PC-3 (cell line): ENCODE results near the gene IFITM5. TPM values are rescaled to one million over a fixed set of nuclear protein-coding genes. Genes with fewer than 3 reads are reported as not detected.

ENCODE experiments used
- ATAC-seq: fragments of 200-7000 bp; cut with Tn5 transposase; 2 replicates; pipeline ENCODE4 v1.9.1; 2020; ENCODE audit warnings: mild to moderate bottlenecking, moderate library complexity
- BruUV-seq: library from RNA; stranded (reverse); fragments of 400-500 nt; replicated peaks from 2 replicates; lab custom pipeline; 2021; lab: Mats Ljungman, UMichigan
- CTCF ChIA-PET: fragments of 300-600 bp; sonication (Branson Sonifier 250); formaldehyde crosslinking; loops from one replicate; lab custom pipeline; 2022; ENCODE audit warnings: antibody characterized with exemption; lab: Charles Lee
- POLR2A ChIA-PET: fragments of 300-600 bp; sonication (Branson Sonifier 250); formaldehyde crosslinking; loops from one replicate; lab custom pipeline; 2022; ENCODE audit warnings: antibody characterized with exemption; ENCODE audit not compliant: unreplicated experiment; lab: Charles Lee
- DNase-seq: peaks from one replicate; pipeline ENCODE4 v3.0.0-alpha.2; 2015
- H2AFZ ChIP-seq: fragments of 300-600 bp; sonication (generic); 2 replicates; pipeline ENCODE4 v1.6.0; 2016; ENCODE audit warnings: antibody characterized with exemption, low read length
- H3F3A ChIP-seq: fragments of 300-600 bp; sonication (generic); one replicate; pipeline ENCODE4 v1.6.0; 2017; ENCODE audit warnings: antibody characterized with exemption, low read length, control low read depth, mild to moderate bottlenecking; ENCODE audit not compliant: unreplicated experiment
- H3K27ac ChIP-seq: fragments of 300-600 bp; sonication (generic); 2 replicates; pipeline ENCODE4 v1.5.1; 2016; ENCODE audit warnings: mild to moderate bottlenecking, low read length
- H3K27me3 ChIP-seq: fragments of 300-600 bp; sonication (generic); 2 replicates; pipeline ENCODE4 v1.6.1; 2016; ENCODE audit warnings: low read length, mixed read lengths
- H3K36me3 ChIP-seq: fragments of 300-600 bp; sonication (generic); 2 replicates; pipeline ENCODE4 v1.6.1; 2016; ENCODE audit warnings: low read depth, mixed run types, low read length, mixed read lengths
- H3K4me1 ChIP-seq: fragments of 300-600 bp; sonication (generic); 2 replicates; pipeline ENCODE4 v1.5.1; 2016; ENCODE audit warnings: low read length; ENCODE audit not compliant: insufficient read depth
- H3K4me2 ChIP-seq: fragments of 300-600 bp; sonication (generic); 2 replicates; pipeline ENCODE4 v1.6.0; 2016; ENCODE audit warnings: low read length
- H3K4me3 ChIP-seq: fragments of 300-600 bp; sonication (generic); 2 replicates; pipeline ENCODE4 v1.5.1; 2016; ENCODE audit warnings: mild to moderate bottlenecking, low read length, mixed read lengths
- H3K79me2 ChIP-seq: fragments of 300-600 bp; sonication (generic); 2 replicates; pipeline ENCODE4 v1.6.1; 2017; ENCODE audit warnings: low read length, mixed read lengths
- H3K9ac ChIP-seq: fragments of 300-600 bp; sonication (generic); 2 replicates; pipeline ENCODE4 v1.6.0; 2016; ENCODE audit warnings: mild to moderate bottlenecking, low read length
- H3K9me2 ChIP-seq: fragments of 300-600 bp; sonication (generic); replicated peaks from 2 replicates; pipeline ENCODE4 v1.6.1; 2016; ENCODE audit warnings: mixed run types, low read length, mixed read lengths
- H3K9me3 ChIP-seq: fragments of 300-600 bp; sonication (generic); 2 replicates; pipeline ENCODE4 v1.6.1; 2016; ENCODE audit warnings: low read length, mixed read lengths
- H4K20me1 ChIP-seq: fragments of 300-600 bp; sonication (generic); 2 replicates; pipeline ENCODE4 v1.6.1; 2016; ENCODE audit warnings: low read length, mixed read lengths
- EZH2 ChIP-seq: fragments of 300-600 bp; sonication (generic); IDR thresholded peaks from one replicate; pipeline ENCODE4 v1.6.1; 2017; ENCODE audit warnings: antibody characterized with exemption, mild to moderate bottlenecking, low read length; ENCODE audit not compliant: unreplicated experiment
- EZH2phosphoT487 ChIP-seq: fragments of 300-600 bp; sonication (generic); IDR thresholded peaks from 2 replicates; pipeline ENCODE4 v1.6.1; 2018; ENCODE audit warnings: mild to moderate bottlenecking, antibody characterized with exemption, low read length, borderline replicate concordance
- intact Hi-C: fragments of 100-400 bp; cut with micrococcal nuclease; formaldehyde crosslinking; loops from 2 replicates; pipeline ENCODE4 v1.9.0; 2023
- total RNA-seq: library from RNA; depleted of rRNA; stranded (reverse); fragments of >200 nt; gene quantifications from 2 replicates; pipeline ENCODE4 v1.2.3, GENCODE V29; 2014
- TF ChIP-seq, protein P1 (sequence below): fragments of 300-600 bp; sonication (generic); conservative IDR thresholded peaks from 2 replicates; pipeline ENCODE4 v1.5.1; 2017; ENCODE audit warnings: antibody characterized with exemption, low read depth, mild to moderate bottlenecking, low read length

The IFITM5 gene
- total RNA-seq, 1 experiment from 2014 or later, result not detected

DNA sequence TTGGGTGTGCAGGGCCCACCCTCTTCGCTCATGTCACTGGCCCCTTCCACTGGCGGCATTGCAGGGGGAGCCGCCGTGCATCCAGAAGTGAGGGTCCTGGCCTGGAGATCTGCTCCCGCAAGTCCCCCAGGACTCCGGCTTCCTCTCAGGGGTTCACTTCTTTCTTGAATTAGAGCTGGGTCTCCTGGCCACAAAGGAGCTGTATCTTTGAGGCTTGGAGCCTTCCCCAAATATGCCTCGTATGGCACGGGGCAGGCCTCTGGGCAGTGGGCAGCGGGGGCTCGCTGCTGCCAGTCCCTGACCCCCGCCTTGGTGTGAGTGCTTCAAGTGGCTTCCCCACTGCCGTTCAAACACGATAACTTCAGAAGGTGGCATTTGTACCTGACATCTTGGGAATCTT, 28.7 kb upstream of the IFITM5 start:
- Histone ChIP-seq H3K4me2 (no peak overlapping the region), H3K9me3 (no peaks in the 10 kb centered on the region), H2AFZ (no peak overlapping the region), H3K79me2 (no peaks in the 10 kb centered on the region), H4K20me1 (no peaks in the 10 kb centered on the region), H3K4me1 (no peaks in the 10 kb centered on the region), H3K27me3 (no peaks in the 10 kb centered on the region), H3K4me3 (no peak overlapping the region), H3K27ac (no peak overlapping the region), H3K36me3 (no peaks in the 10 kb centered on the region), H3K9ac (no peak overlapping the region), H3K9me2 (no peaks in the 10 kb centered on the region), H3F3A (no peaks in the 10 kb centered on the region)
- ChIA-PET POLR2A (no interaction called here), CTCF (no interaction called here)
- intact Hi-C loops, result no loop called here
- no peak for ATAC-seq
- TF ChIP-seq EZH2phosphoT487 (no peak), EZH2 (no peak)
- TF ChIP-seq, protein P1, sequence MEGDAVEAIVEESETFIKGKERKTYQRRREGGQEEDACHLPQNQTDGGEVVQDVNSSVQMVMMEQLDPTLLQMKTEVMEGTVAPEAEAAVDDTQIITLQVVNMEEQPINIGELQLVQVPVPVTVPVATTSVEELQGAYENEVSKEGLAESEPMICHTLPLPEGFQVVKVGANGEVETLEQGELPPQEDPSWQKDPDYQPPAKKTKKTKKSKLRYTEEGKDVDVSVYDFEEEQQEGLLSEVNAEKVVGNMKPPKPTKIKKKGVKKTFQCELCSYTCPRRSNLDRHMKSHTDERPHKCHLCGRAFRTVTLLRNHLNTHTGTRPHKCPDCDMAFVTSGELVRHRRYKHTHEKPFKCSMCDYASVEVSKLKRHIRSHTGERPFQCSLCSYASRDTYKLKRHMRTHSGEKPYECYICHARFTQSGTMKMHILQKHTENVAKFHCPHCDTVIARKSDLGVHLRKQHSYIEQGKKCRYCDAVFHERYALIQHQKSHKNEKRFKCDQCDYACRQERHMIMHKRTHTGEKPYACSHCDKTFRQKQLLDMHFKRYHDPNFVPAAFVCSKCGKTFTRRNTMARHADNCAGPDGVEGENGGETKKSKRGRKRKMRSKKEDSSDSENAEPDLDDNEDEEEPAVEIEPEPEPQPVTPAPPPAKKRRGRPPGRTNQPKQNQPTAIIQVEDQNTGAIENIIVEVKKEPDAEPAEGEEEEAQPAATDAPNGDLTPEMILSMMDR, result no peak
- no TSS peak for BruUV-seq
- no peak for DNase-seq

DNA sequence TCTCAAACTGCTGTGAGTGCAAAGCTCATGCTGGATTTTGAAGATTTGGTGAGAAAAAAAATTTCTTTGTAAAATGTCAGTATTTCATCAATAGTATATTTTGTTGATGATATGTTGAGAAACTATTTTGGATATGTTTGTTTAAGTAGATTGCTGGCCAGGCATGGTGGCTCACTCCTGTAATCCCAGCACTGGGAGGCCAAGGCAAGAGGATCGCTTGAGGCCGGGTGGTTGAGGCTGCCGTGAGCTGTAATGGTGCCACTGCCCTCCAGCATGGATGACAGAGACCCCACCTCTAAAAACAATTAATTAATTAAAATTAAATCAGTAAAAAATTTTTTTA, 28.2 kb upstream of the IFITM5 start:
- intact Hi-C loops, result no loop called here
- CTCF ChIA-PET, result no interaction called here
- no peaks in the 10 kb centered on the region for H3K9me3 ChIP-seq
- DNase-seq, result no peak
- H3K36me3 ChIP-seq, result no peaks in the 10 kb centered on the region
- no TSS peak for BruUV-seq
- no peaks in the 10 kb centered on the region for H3K79me2 ChIP-seq
- H3K27me3 ChIP-seq, result no peaks in the 10 kb centered on the region
- ATAC-seq, result no peak
- H3K9me2 ChIP-seq, result no peaks in the 10 kb centered on the region
- no peaks in the 10 kb centered on the region for H4K20me1 ChIP-seq
- no peak overlapping the region for H3K9ac ChIP-seq
- H2AFZ ChIP-seq, result no peak overlapping the region
- TF ChIP-seq, protein P1, result no peak
- TF ChIP-seq EZH2 (no peak), EZH2phosphoT487 (no peak)
- no peak overlapping the region for H3K27ac ChIP-seq
- POLR2A ChIA-PET, result no interaction called here
- H3K4me1 ChIP-seq, result no peaks in the 10 kb centered on the region
- H3F3A ChIP-seq, result no peaks in the 10 kb centered on the region
- no peak overlapping the region for H3K4me3 ChIP-seq
- H3K4me2 ChIP-seq, result no peak overlapping the region

DNA sequence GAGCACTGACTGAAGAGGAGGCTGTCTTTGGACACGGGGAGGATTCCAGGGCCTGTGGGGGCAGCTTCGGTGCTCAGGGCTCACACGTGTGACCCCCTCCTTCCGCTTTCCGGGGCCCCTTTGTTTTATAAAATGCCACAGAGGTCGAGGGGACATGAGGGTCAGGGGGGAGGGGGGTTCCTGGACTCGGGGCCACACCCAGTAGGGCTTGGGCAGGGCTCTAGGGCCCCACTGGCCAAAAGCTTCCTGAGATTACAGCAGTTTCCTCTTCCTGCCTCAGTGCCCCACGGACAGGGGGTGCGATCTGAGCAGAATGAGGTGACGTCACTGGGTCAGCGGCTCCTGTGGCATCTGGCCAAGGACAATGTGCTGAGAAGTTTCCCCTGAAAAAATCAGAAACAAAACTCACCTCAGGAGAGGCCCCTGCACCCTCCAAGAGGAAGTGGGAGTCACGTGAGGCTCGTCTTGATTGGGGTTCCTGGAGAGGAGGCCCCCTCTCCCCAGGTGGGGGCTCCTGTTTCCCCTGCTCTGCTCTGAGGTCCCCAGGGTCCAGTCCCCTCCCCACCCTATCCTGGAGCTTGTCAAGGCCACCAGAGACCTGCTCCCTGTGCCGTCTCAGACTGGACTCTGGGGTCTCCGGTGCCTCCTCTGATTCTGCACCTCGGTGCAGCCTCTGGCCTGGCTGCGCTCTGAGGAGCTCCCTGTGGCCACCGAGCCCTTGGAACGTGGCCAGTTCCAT, 27.7 kb upstream of the IFITM5 start:
- ATAC-seq, result no peak
- Histone ChIP-seq H3F3A (no peaks in the 10 kb centered on the region), H3K9me3 (no peaks in the 10 kb centered on the region), H2AFZ (no peak overlapping the region), H3K36me3 (no peaks in the 10 kb centered on the region), H4K20me1 (no peaks in the 10 kb centered on the region), H3K79me2 (no peaks in the 10 kb centered on the region), H3K9me2 (no peaks in the 10 kb centered on the region), H3K27ac (no peak overlapping the region), H3K4me3 (no peak overlapping the region), H3K4me1 (no peaks in the 10 kb centered on the region), H3K9ac (no peak overlapping the region), H3K27me3 (no peaks in the 10 kb centered on the region), H3K4me2 (no peak overlapping the region)
- POLR2A ChIA-PET, result no interaction called here
- intact Hi-C loops, result no loop called here
- BruUV-seq, result no TSS peak
- TF ChIP-seq EZH2 (no peak), EZH2phosphoT487 (no peak)
- TF ChIP-seq, protein P1, result no peak
- CTCF ChIA-PET, result no interaction called here
- DNase-seq, result no peak
